GM21786 (cell line): ENCODE measurements around the gene MAMSTR.

Experiments
- ATAC-seq: cut with Tn5 transposase; IDR thresholded peaks from one replicate; pipeline ENCODE4 v1.9.1; 2021; ENCODE audit not compliant: unreplicated experiment

Gene MAMSTR

GRCh38 chr19:48668332-48668731 lies 51.2 kb downstream of the MAMSTR start:
- ATAC-seq, result no peak

- ATAC-seq, result no peak
These were observed 53.7 kb downstream of the MAMSTR start for GRCh38 chr19:48665786-48666185.

GRCh38 chr19:48664476-48664875 lies 55.0 kb downstream of the MAMSTR start:
- no peak for ATAC-seq

GRCh38 chr19:48663667-48664066 lies 55.9 kb downstream of the MAMSTR start:
- no peak for ATAC-seq
